HepG2 (cell line): ENCODE results near the gene COL25A1. TPM values are rescaled to one million over a fixed set of nuclear protein-coding genes. Genes with fewer than 3 reads are reported as not detected.

Experiments used
- ATAC-seq: fragments of 200-7000 bp; cut with Tn5 transposase; 3 replicates; pipeline ENCODE4 v1.9.1; 2020; ENCODE audit warnings: mild to moderate bottlenecking, moderate library complexity
- BruUV-seq: library from RNA; stranded (reverse); fragments of 400-500 nt; replicated peaks from 2 replicates; lab custom pipeline; 2021; lab: Mats Ljungman, UMichigan
- CTCF ChIA-PET: fragments of 300-600 bp; formaldehyde crosslinking; extraction: SDS; loops from one replicate; lab custom pipeline; 2021; ENCODE audit warnings: low total read pairs, inconsistent platforms, low intra/inter-chr PET ratio; lab: Yijun Ruan, JAX
- POLR2A ChIA-PET: fragments of 350-600 bp; sonication (Branson Sonifier 250); formaldehyde crosslinking; loops from one replicate; lab custom pipeline; 2020; ENCODE audit warnings: antibody characterized with exemption, inconsistent platforms; lab: Yijun Ruan, JAX
- DNase-seq: peaks from one replicate; pipeline ENCODE4 v3.0.0-alpha.2; 2015; ENCODE audit warnings: low spot score
- FAIRE-seq: peaks from 3 replicates; lab custom pipeline; 2011; peaks lifted over from hg19 to GRCh38; lab: Jason Lieb, UNC
- H2AFZ ChIP-seq: one replicate; pipeline ENCODE4 v1.6.1; 2011; ENCODE audit warnings: low read length, inconsistent platforms
- H3K27ac ChIP-seq: fragments of 300-600 bp; 3 replicates; pipeline ENCODE4 v1.8.0; 2011; ENCODE audit warnings: mixed run types, mild to moderate bottlenecking, mixed read lengths, low read length, inconsistent platforms; ENCODE audit not compliant: insufficient read depth; ENCODE audit errors: extremely low read length
- H3K27me3 ChIP-seq, 2 experiments: fragments of 200-600 bp in 1 of 2; 2 replicates in 1 of 2; 3 replicates in 1 of 2; pipeline versions ENCODE4 v1.6.0 to v1.8.0; 2011; ENCODE audit warnings: low read length in 2 of 2, mild to moderate bottlenecking in 2 of 2, moderate library complexity in 2 of 2, inconsistent platforms in 1 of 2; ENCODE audit not compliant: insufficient read depth in 2 of 2, control insufficient read depth in 1 of 2
- H3K36me3 ChIP-seq, 2 experiments: fragments of 200-600 bp in 1 of 2; replicated peaks in 1 of 2; 2 replicates in 1 of 2; 3 replicates in 1 of 2; pipeline versions ENCODE4 v1.5.1 to v1.8.0; 2011; ENCODE audit warnings: low read length in 2 of 2, inconsistent platforms in 1 of 2; ENCODE audit not compliant: insufficient read depth in 2 of 2, control insufficient read depth in 1 of 2
- H3K4me1 ChIP-seq: 2 replicates; pipeline ENCODE4 v1.5.1; 2012; ENCODE audit warnings: low read length, inconsistent platforms; ENCODE audit not compliant: insufficient read depth
- H3K4me2 ChIP-seq: 2 replicates; pipeline ENCODE4 v1.6.0; 2011; ENCODE audit warnings: low read depth, low read length, inconsistent platforms
- H3K4me3 ChIP-seq, 3 experiments: fragments of 200-600 bp in 1 of 3; sonication (generic), shearing (Covaris generic) in 1 of 3; replicated peaks in 1 of 3; 2 replicates each; pipeline ENCODE4 v1.5.1; 2011 to 2016; ENCODE audit warnings: low read length in 3 of 3, inconsistent platforms in 2 of 3, low read depth in 2 of 3, mild to moderate bottlenecking in 2 of 3, control low read depth in 1 of 3, mixed read lengths in 1 of 3; ENCODE audit not compliant: insufficient read depth in 1 of 3
- H3K79me2 ChIP-seq: one replicate; pipeline ENCODE4 v1.6.1; 2011; ENCODE audit warnings: low read length, inconsistent platforms; ENCODE audit not compliant: insufficient read depth
- H3K9ac ChIP-seq: 2 replicates; pipeline ENCODE4 v1.6.0; 2011; ENCODE audit warnings: mild to moderate bottlenecking, low read depth, low read length, inconsistent platforms; ENCODE audit not compliant: insufficient read depth
- H3K9me3 ChIP-seq: 2 replicates; pipeline ENCODE4 v1.5.1; 2012; ENCODE audit warnings: mild to moderate bottlenecking, low read length
- H4K20me1 ChIP-seq: 2 replicates; pipeline ENCODE4 v1.6.0; 2011; ENCODE audit warnings: inconsistent platforms, mild to moderate bottlenecking, low read length, moderate library complexity; ENCODE audit not compliant: insufficient read depth
- CBFB ChIP-seq: sonication (generic); formaldehyde crosslinking; IDR thresholded peaks from 2 replicates; pipeline ENCODE4 v1.4.0; 2020; ENCODE audit warnings: missing genetic modification reagents
- LCORL ChIP-seq, 2 experiments: fragments of 450-650 bp in 1 of 2; sonication (generic) in 1 of 2; formaldehyde crosslinking in 1 of 2; IDR thresholded peaks; 2 replicates each; pipeline versions ENCODE4 v1.5.0 to v1.6.1; 2017 to 2020; ENCODE audit warnings: antibody characterized with exemption in 1 of 2, missing genetic modification reagents in 1 of 2
- PLRG1 ChIP-seq: fragments of 450-650 bp; conservative IDR thresholded peaks from 2 replicates; pipeline ENCODE4 v1.6.1; 2016
- RBM39 ChIP-seq: fragments of 200-400 bp; formaldehyde crosslinking; IDR thresholded peaks from one replicate; pipeline ENCODE4 v1.6.1; 2018; ENCODE audit warnings: antibody characterized with exemption, mild to moderate bottlenecking, low read depth, low read length; ENCODE audit not compliant: poor library complexity, severe bottlenecking
- SETDB1 ChIP-seq: sonication (generic); formaldehyde crosslinking; IDR thresholded peaks from 2 replicates; pipeline ENCODE4 v1.5.1; 2020; ENCODE audit warnings: missing genetic modification reagents, mild to moderate bottlenecking, borderline replicate concordance
- ZEB1 ChIP-seq: IDR thresholded peaks from 2 replicates; pipeline ENCODE4 v1.6.1; 2012; ENCODE audit warnings: mild to moderate bottlenecking, low read depth, inconsistent platforms; ENCODE audit not compliant: insufficient replicate concordance
- ZFY ChIP-seq: sonication (generic); formaldehyde crosslinking; IDR thresholded peaks from 2 replicates; pipeline ENCODE4 v1.4.0; 2020; ENCODE audit warnings: missing genetic modification reagents
- ZFYVE20 ChIP-seq: sonication (generic); formaldehyde crosslinking; IDR thresholded peaks from 2 replicates; pipeline ENCODE4 v1.8.0; 2023; ENCODE audit warnings: low read depth, mild to moderate bottlenecking, moderate library complexity, missing genetic modification reagents, borderline replicate concordance
- ZMYM3 ChIP-seq: sonication (generic); formaldehyde crosslinking; IDR thresholded peaks from 2 replicates; pipeline ENCODE4 v1.5.1; 2020; ENCODE audit warnings: mild to moderate bottlenecking, missing genetic modification reagents
- ZNF256 ChIP-seq: sonication (generic); formaldehyde crosslinking; conservative IDR thresholded peaks from 2 replicates; pipeline ENCODE4 v1.4.0; 2020; ENCODE audit warnings: missing genetic modification reagents
- ZNF263 ChIP-seq: sonication (generic); formaldehyde crosslinking; IDR thresholded peaks from 2 replicates; pipeline ENCODE4 v1.4.0; 2020; ENCODE audit warnings: missing genetic modification reagents
- ZNF329 ChIP-seq: sonication (generic); formaldehyde crosslinking; IDR thresholded peaks from 2 replicates; pipeline ENCODE4 v1.9.0; 2021; ENCODE audit warnings: low read depth, mild to moderate bottlenecking, missing genetic modification reagents
- ZSCAN12 ChIP-seq: sonication (generic); formaldehyde crosslinking; IDR thresholded peaks from 2 replicates; pipeline ENCODE4 v1.9.0; 2021; ENCODE audit warnings: mild to moderate bottlenecking, missing genetic modification reagents
- WGBS: methylation state at CpG from one replicate; pipeline ENCODE4 v1.1.6; 2017; ENCODE audit warnings: low lambda C conversion rate; 5-methylcytosine and 5-hydroxymethylcytosine counted together
- in situ Hi-C: cut with HindIII; loops from 2 replicates; pipeline ENCODE4 v1.10.0; 2017; ENCODE audit warnings: low pct_unique_long_range_greater_than_20kb; ENCODE audit not compliant: extremely low pct_ligation_motif_present
- intact Hi-C: fragments of 100-400 bp; cut with micrococcal nuclease; formaldehyde crosslinking; loops from one replicate; pipeline ENCODE4 v1.10.0; 2022; ENCODE audit not compliant: unreplicated experiment
- polyA plus RNA-seq, 8 experiments: library from polyadenylated mRNA; depleted of rRNA in 3 of 8; stranded (reverse) in 7 of 8; unstranded in 1 of 8; fragments of >200 nt; fragmentation: Illumina TruSeq in 4 of 8; extraction: Trizol in 4 of 8; gene quantifications; 2 replicates each; pipeline versions ENCODE4 v1.2.1 to v1.2.3, GENCODE V29; 2011 to 2016; ENCODE audit warnings: low read depth in 4 of 8, missing spikeins in 1 of 8, mixed read lengths in 1 of 8; ENCODE audit not compliant: insufficient read depth in 1 of 8
- total RNA-seq, 5 experiments: library from RNA; depleted of rRNA; stranded (reverse); fragments of >200 nt; fragmentation: Illumina TruSeq; extraction: Trizol; gene quantifications; 2 replicates each; pipeline ENCODE4 v1.2.3, GENCODE V29; 2016; ENCODE audit warnings: low read depth in 1 of 5
- TF ChIP-seq, protein P1 (sequence below): IDR thresholded peaks from 2 replicates; pipeline ENCODE4 v1.4.0; 2020; ENCODE audit warnings: mild to moderate bottlenecking, missing genetic modification reagents
- TF ChIP-seq, protein P2 (sequence below): sonication (generic); formaldehyde crosslinking; IDR thresholded peaks from 2 replicates; pipeline ENCODE4 v1.5.0; 2020; ENCODE audit warnings: missing genetic modification reagents, mild to moderate bottlenecking, borderline replicate concordance
- TF ChIP-seq, protein P3 (sequence below): sonication (generic); formaldehyde crosslinking; IDR thresholded peaks from 2 replicates; pipeline ENCODE4 v1.8.0; 2022; ENCODE audit warnings: missing genetic modification reagents, mild to moderate bottlenecking, moderate library complexity, borderline replicate concordance
- TF ChIP-seq, protein P4 (sequence below): sonication (generic); formaldehyde crosslinking; IDR thresholded peaks from 2 replicates; pipeline ENCODE4 v1.8.0; 2022; ENCODE audit warnings: mild to moderate bottlenecking, missing genetic modification reagents

COL25A1 gene
- total and polyA plus RNA-seq, 2 of the 13 experiments (the other 11 are each of a cell fraction or from before 2014, with no cell fraction given): not detected

DNA sequence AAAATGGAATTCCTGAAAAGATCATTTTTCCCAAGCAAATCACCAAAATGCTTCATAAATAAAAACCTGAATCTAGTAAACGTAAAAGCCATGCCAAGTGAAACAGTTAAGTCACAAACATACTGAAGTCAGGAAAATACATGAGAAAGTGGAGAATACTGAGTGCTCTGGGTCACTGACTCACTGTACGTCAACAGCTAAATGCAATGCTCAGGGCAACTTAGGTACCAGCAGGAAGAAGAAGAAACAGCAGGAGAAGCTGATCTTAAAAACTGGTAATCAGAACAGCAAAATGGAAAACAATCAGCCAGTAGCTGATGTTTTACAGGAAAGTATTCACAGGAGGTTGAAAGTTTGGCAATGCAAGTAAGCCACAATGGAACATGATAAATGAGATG is 287.0 kb downstream of the COL25A1 start:
- DNase-seq: no peak
- in situ Hi-C loops (no loop called here), intact Hi-C loops (no loop called here)
- Histone ChIP-seq H3K4me1 (no peaks in the 10 kb centered on the region), H3K27ac (no peak overlapping the region), H3K4me2 (no peak overlapping the region), H3K9me3 (no peaks in the 10 kb centered on the region), H4K20me1 (no peaks in the 10 kb centered on the region), H3K36me3 (no peaks in the 10 kb centered on the region), H3K9ac (no peak overlapping the region), H3K27me3 (no peaks in the 10 kb centered on the region; a peak in 1 of 5 replicates), H3K79me2 (no peaks in the 10 kb centered on the region), H3K4me3 (no peak overlapping the region), H2AFZ (no peak overlapping the region)
- ATAC-seq: no peak
- ChIA-PET CTCF (no interaction called here), POLR2A (no interaction called here)
- TF ChIP-seq CBFB (CRISPR knock-in tag) (no peak), RBM39 (no peak), ZFYVE20 (no peak), ZEB1 (no peak), SETDB1 (CRISPR knock-in tag) (no peak), ZNF263 (no peak), ZSCAN12 (no peak), LCORL (IDR thresholded peaks at IDR 0.05) (no peak), LCORL (CRISPR knock-in tag; IDR thresholded peaks at IDR 0.05) (no peak), ZNF256 (CRISPR knock-in tag) (no peak), PLRG1 (no peak), ZFY (no peak), ZMYM3 (CRISPR knock-in tag) (no peak), ZNF329 (CRISPR knock-in tag) (no peak)
- TF ChIP-seq, protein P1, sequence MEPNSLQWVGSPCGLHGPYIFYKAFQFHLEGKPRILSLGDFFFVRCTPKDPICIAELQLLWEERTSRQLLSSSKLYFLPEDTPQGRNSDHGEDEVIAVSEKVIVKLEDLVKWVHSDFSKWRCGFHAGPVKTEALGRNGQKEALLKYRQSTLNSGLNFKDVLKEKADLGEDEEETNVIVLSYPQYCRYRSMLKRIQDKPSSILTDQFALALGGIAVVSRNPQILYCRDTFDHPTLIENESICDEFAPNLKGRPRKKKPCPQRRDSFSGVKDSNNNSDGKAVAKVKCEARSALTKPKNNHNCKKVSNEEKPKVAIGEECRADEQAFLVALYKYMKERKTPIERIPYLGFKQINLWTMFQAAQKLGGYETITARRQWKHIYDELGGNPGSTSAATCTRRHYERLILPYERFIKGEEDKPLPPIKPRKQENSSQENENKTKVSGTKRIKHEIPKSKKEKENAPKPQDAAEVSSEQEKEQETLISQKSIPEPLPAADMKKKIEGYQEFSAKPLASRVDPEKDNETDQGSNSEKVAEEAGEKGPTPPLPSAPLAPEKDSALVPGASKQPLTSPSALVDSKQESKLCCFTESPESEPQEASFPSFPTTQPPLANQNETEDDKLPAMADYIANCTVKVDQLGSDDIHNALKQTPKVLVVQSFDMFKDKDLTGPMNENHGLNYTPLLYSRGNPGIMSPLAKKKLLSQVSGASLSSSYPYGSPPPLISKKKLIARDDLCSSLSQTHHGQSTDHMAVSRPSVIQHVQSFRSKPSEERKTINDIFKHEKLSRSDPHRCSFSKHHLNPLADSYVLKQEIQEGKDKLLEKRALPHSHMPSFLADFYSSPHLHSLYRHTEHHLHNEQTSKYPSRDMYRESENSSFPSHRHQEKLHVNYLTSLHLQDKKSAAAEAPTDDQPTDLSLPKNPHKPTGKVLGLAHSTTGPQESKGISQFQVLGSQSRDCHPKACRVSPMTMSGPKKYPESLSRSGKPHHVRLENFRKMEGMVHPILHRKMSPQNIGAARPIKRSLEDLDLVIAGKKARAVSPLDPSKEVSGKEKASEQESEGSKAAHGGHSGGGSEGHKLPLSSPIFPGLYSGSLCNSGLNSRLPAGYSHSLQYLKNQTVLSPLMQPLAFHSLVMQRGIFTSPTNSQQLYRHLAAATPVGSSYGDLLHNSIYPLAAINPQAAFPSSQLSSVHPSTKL (CRISPR knock-in tag): no peak
- TF ChIP-seq, protein P2, sequence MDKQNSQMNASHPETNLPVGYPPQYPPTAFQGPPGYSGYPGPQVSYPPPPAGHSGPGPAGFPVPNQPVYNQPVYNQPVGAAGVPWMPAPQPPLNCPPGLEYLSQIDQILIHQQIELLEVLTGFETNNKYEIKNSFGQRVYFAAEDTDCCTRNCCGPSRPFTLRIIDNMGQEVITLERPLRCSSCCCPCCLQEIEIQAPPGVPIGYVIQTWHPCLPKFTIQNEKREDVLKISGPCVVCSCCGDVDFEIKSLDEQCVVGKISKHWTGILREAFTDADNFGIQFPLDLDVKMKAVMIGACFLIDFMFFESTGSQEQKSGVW (CRISPR knock-in tag): no peak
- TF ChIP-seq, protein P3, sequence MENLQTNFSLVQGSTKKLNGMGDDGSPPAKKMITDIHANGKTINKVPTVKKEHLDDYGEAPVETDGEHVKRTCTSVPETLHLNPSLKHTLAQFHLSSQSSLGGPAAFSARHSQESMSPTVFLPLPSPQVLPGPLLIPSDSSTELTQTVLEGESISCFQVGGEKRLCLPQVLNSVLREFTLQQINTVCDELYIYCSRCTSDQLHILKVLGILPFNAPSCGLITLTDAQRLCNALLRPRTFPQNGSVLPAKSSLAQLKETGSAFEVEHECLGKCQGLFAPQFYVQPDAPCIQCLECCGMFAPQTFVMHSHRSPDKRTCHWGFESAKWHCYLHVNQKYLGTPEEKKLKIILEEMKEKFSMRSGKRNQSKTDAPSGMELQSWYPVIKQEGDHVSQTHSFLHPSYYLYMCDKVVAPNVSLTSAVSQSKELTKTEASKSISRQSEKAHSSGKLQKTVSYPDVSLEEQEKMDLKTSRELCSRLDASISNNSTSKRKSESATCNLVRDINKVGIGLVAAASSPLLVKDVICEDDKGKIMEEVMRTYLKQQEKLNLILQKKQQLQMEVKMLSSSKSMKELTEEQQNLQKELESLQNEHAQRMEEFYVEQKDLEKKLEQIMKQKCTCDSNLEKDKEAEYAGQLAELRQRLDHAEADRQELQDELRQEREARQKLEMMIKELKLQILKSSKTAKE (CRISPR knock-in tag): no peak
- TF ChIP-seq, protein P4, sequence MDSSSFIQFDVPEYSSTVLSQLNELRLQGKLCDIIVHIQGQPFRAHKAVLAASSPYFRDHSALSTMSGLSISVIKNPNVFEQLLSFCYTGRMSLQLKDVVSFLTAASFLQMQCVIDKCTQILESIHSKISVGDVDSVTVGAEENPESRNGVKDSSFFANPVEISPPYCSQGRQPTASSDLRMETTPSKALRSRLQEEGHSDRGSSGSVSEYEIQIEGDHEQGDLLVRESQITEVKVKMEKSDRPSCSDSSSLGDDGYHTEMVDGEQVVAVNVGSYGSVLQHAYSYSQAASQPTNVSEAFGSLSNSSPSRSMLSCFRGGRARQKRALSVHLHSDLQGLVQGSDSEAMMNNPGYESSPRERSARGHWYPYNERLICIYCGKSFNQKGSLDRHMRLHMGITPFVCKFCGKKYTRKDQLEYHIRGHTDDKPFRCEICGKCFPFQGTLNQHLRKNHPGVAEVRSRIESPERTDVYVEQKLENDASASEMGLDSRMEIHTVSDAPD (CRISPR knock-in tag): no peak
- WGBS: 0% methylated on average over 2 of the region's 2 CpGs
- no TSS peak for BruUV-seq
- FAIRE-seq: no peak
